ENCODE measurements around the gene C1orf141. TPM values are rescaled to one million over a fixed set of nuclear protein-coding genes. Genes with fewer than 3 reads are reported as not detected.
A peak's percentile ranks its signal among the peaks of the same experiment; 100 is the strongest.

The C1orf141 gene
- total and polyA plus RNA-seq, 8 donors, result 0.14 TPM; not detected in 7

GRCh38 chr1:67130673-67131072 is 4.1 kb downstream of the C1orf141 start:
- DNase-seq, result no peak
- intact Hi-C loops (cut with DNase I), result no loop called here

GRCh38 chr1:67126974-67127373 is 7.8 kb downstream of the C1orf141 start:
- H3K27me3 ChIP-seq, result no peaks in the 10 kb centered on the region

More at GRCh38 chr1:67130673-67131072, 4.1 kb downstream of the C1orf141 start:
- H3K4me3 ChIP-seq, result no peak overlapping the region
- ATAC-seq, result no peak
- peaks cover 6 to 14% (median 13%) of the 10 kb centered on the region in 3 donors for H3K4me1 ChIP-seq
- no peaks in the 10 kb centered on the region for H3K9me3 ChIP-seq
- no peak overlapping the region for H3K27ac ChIP-seq
- H3K36me3 ChIP-seq, result no peaks in the 10 kb centered on the region
- no peaks in the 10 kb centered on the region for H3K27me3 ChIP-seq
- WGBS, 2 donors, result 46 to 47% methylated on average over 2 of the region's 2 CpGs
- no peak for FAIRE-seq
- TF ChIP-seq CTCF (IDR thresholded peaks at IDR 0.05), result no peak

GRCh38 chr1:67126111-67126746 is 8.5 kb downstream of the C1orf141 start:
- DNase-seq, result no peak
- Histone ChIP-seq H3K4me3 (no peak overlapping the region), H3K27ac (no peak overlapping the region), H3K9me3 (no peaks in the 10 kb centered on the region), H3K36me3 (no peaks in the 10 kb centered on the region), H3K27me3 (no peaks in the 10 kb centered on the region), H3K4me1 (peaks cover 0 to 14% (median 5%) of the 10 kb centered on the region in 3 donors)
- ATAC-seq, result peak in 1 of 4 donors; percentile 30
- intact Hi-C loops (cut with DNase I), result no loop called here
- 61 to 74% methylated on average over 5 of the region's 5 CpGs for WGBS, 2 donors
- FAIRE-seq, result no peak
- no peak for TF ChIP-seq CTCF (IDR thresholded peaks at IDR 0.05)

More at GRCh38 chr1:67126974-67127373, 7.8 kb downstream of the C1orf141 start:
- H3K36me3 ChIP-seq, result no peaks in the 10 kb centered on the region
- WGBS, 2 donors, result 12 to 16% methylated on average over 1 of the region's 1 CpG
- intact Hi-C loops (cut with DNase I), result no loop called here
- TF ChIP-seq CTCF (IDR thresholded peaks at IDR 0.05), result no peak
- FAIRE-seq (no peak), ATAC-seq (peak in 3 of 4 donors; percentile 58 to 73 (median 70)), DNase-seq (no peak)
- H3K4me3 ChIP-seq, result no peak overlapping the region
- no peaks in the 10 kb centered on the region for H3K9me3 ChIP-seq
- H3K27ac ChIP-seq, result no peak overlapping the region
- peaks cover 0 to 14% (median 5%) of the 10 kb centered on the region in 3 donors for H3K4me1 ChIP-seq

- Histone ChIP-seq H3K4me3 (no peak overlapping the region), H3K4me1 (peaks cover 0 to 14% (median 5%) of the 10 kb centered on the region in 3 donors), H3K9me3 (no peaks in the 10 kb centered on the region), H3K27ac (no peak overlapping the region), H3K27me3 (no peaks in the 10 kb centered on the region), H3K36me3 (no peaks in the 10 kb centered on the region)
- WGBS, 2 donors, result 42 to 49% methylated on average over 4 of the region's 4 CpGs
- ATAC-seq (peak in 3 of 4 donors; percentile 65 to 86 (median 79)), DNase-seq (peak in 1 of 6 donors; percentile 16), FAIRE-seq (no peak)
- TF ChIP-seq CTCF (IDR thresholded peaks at IDR 0.05), result no peak
- intact Hi-C loops (cut with DNase I), result no loop called here
Observed at GRCh38 chr1:67124455-67124854, 10.3 kb downstream of the C1orf141 start.

Measured in pancreas (tissue), 10 donors.